Left cardiac atrium (tissue), 4 donors: ENCODE results near the gene EEF1G. TPM values are rescaled to one million over a fixed set of nuclear protein-coding genes. Genes with fewer than 3 reads are reported as not detected.

Experiments used
- ATAC-seq, 2 donors: fragments of 200-7000 bp; cut with Tn5 transposase; one replicate each; pipeline ENCODE4 v1.9.1; 2020; ENCODE audit warnings: mild to moderate bottlenecking in 2 of 2, moderate library complexity in 2 of 2
- DNase-seq: peaks from one replicate; pipeline ENCODE4 v3.0.0-alpha.2; 2020
- intact Hi-C, 2 donors: fragments of 100-400 bp; cut with DNase I; formaldehyde crosslinking; loops; one replicate each; pipeline versions ENCODE4 v1.14.1 to v1.15.1; 2022 to 2023
- total RNA-seq, 2 donors: library from RNA; stranded (reverse); fragmentation: NEBNext Ultra II Directional; extraction: Animal tissue kit (Norgen Biotek cat#: 25700); gene quantifications; one replicate each; pipeline ENCODE4 v1.2.1, GENCODE V29; 2021
- donor health status: DM: no; HTN: yes; CAD: no.
- donor health status: DM: no; HTN: yes; CAD: no; lungs with severe emphysema.
- donor health status: DM: yes; HTN: yes; CAD: no.
- donor health status: Dilated cardiomyopathy.

Gene EEF1G
- total RNA-seq, 2 donors from 2014 or later, result 833 to 894 TPM

DNA sequence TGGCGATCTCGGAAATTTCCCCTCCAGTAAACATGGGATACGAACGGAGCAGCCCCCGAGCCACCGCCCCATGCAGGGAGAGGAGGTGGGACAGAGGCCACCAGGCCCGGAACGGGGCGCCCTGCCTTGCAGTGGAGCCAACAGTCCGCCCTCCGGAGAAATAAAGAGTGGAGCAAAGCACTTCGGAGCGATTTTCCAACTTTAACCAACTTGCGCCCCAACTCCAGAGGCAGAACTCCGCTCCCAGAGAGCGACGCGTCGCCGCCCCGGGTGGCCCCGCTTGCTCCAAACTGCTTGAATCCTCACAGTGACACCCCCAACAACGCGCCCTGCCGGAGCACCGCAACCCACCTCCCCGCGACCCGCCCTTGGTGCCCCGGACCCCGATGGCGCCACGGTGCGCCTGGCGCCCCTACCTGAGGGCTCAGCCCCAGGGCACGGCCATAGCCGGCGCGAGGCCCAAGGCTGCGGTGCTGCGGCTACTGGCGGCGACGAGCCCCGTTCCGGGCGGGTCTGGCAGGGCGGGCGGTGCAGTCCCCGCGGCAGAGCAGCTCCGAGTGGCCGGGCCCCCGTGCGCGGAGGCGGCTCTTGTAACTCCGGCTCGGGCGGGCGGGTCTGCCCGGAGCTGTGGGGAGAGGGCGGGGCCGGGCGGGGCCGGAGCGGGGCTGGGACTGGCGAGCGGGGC is 27.3 kb downstream of the EEF1G start, which contains the start of gene AHNAK:
AHNAK (minus strand) TSS at position 563 of the 685 bp plus-strand sequence. CDS start 10,708 bp downstream, outside the sequence.
- ATAC-seq (peak; percentile 72 to 74), DNase-seq (peak; percentile 87)
- intact Hi-C loops, result loop anchor here in 1 of 2 donors (10.0 kb wide), 1 partner anchor 152 kb away; no protein-coding TSS in a partner anchor

DNA sequence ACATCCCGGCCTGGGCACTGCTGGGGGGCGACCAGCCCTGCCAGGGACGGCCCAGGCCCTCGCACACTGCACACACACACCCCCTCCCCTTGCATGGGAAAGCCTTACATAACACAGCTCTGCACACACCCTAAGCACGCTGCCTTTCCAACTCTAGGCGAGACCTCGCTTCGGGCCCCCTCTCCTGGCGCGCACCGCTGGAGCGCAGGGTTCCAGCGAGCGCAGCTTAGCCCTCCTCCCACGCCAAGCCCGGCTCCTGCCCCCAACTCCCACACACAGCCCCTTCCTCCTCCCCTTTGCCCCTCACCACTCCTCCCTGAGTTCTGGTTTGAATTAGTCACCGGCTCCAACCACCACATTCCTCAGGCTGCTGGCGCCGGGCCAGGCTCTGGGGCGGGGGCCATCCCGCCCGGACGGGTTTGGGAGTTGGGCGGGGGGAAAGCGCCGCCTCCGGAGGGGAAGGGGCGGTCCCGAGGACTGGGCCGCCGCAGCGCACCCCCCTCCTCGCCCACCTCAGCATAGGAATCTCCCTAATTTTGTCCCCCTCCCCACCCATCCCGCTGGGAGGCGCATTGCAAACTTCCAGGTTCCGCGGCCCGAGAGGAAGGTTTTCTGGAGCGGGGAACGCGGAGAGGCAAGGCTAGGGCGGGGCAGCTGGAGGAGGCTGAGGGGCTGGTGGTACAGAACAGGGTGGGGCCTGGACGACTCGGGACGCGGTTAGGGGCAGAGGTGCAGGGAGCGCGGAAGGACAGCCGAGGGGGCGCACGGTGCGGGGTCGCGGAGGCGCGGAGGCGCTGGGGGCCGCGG is 28.1 kb downstream of the EEF1G start:
- intact Hi-C loops, result loop anchor here in 1 of 2 donors (10.0 kb wide), 1 partner anchor 151 kb away; no protein-coding TSS in a partner anchor
- peak; percentile 95 for DNase-seq
- ATAC-seq, result peak; percentile 58 to 69

DNA sequence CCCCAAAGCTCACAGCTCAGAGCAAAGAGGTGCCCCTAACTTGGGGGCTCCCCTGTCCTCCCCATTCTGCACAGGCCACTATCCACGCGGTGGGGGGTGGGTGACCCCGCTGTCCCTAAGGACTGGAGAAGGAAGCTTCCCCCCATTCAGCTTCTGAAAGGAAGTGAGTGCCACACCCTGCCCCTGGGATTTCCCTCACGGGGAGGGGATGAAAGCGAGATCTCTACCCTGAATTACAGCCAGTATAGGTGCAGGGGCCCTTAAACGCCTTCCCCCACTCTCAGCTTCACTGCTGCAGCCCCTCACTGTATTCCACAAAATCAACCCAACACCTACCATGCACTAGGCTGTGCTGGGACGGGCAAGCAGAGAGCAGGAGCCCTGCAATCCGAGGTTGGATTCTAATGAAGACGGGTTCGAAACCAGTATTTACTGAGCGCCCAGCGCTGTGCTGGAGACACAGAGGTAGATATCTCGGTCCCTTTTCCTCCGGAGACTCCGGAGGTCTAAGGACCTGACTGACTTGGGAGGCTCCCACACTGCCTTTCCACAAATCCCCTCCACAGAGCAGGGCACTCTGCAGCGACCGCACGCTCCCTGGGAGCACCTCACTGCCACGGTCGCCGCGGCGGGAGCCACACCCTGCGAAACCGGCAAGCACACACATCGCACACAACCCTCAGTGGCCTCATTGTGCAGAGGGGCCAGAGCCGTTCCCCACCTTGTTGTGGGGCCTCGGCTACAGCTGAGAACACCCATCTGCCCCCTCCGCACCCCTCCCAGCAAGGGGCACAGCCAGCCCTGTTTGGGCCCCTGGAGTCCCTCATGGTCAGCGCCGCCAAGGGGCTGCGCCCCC is 28.9 kb downstream of the EEF1G start:
- ATAC-seq (peak in 1 of 2 donors; percentile 0), DNase-seq (peak; percentile 54)
- intact Hi-C loops, result loop anchor here (5.0 to 10.0 kb wide), 4 partner anchors 38 to 150 kb away; no protein-coding TSS in a partner anchor

DNA sequence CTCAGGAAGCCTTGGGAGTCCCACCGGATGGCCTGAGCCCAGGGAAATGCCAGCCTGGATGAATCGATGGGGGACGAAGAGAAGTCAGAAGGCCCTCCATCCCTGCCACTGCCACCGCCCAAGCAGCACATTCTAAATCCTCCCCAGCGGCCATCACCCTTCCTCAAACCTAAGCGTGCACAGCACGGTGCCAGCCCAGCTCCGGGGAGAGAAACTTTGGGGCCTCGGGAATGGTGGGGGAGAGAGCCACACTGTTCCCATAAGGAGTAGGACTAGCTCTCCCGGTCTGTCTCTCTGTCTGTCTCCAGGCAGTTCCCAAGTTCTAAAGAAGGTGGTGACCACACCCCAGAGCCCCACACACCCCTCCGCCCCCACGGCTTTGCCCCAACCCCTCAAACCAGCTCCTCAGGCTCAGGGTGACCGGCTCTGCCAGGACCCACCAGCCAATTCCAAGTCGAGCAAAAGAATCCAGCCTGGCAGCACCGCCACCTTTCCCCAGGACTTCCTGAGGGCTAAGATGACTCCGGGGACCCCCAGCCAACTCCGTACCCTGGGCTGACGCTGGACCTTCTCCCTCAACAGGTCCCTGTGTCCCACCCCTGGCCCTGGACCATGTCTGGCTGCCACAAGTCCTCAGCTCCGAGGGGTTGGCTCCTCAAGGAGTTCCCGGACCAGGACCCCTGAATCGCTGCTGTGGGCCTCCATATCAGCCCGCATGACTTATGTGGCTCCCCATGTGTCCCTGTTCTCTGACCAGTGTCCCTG is 29.8 kb downstream of the EEF1G start:
- ATAC-seq, result no peak
- no peak for DNase-seq
- intact Hi-C loops, result loop anchor here (5.0 to 10.0 kb wide), 4 partner anchors 37 to 149 kb away; no protein-coding TSS in a partner anchor

DNA sequence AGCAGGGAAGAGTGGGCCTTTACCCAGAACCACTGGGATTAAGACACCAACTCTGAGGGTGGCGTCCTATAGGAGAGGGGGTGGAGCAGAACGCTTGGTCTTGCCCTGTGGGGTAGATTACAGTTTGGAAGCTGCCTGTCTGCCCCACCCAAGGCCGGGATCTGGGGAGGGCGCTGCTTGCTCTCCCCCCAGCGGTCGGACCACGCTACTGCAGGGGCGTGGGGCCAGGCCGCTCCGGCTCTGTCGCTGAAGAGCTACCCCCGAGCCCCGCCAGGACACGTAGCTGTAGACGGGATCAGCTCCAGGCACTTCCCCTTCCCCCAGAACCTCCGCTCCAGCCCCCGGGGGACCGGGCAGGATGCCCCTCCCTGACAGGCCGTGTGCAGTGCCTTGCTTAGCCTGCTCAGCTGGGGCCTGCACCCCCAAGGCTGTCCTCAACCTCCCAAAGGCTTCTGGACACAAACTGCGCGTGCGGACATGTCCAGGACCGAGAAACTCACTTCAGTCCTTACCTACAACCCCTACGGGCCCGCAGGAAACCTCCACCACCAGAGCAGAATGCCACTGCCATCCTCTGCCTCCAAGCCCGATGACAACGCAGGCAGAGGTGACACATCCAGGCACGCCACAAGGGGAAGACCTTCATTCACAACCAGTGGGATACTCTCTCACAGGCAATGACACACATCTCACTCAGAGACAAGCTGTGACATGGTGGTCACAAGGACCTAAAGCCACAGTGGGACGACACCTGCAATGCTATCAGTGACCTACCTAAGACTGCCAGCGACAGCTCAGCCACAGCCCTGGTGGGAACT is 30.7 kb downstream of the EEF1G start:
- ATAC-seq (peak; percentile 32), DNase-seq (peak; percentile 88)
- intact Hi-C loops, result loop anchor here (5.0 to 10.0 kb wide), 4 partner anchors 36 to 148 kb away; no protein-coding TSS in a partner anchor

DNA sequence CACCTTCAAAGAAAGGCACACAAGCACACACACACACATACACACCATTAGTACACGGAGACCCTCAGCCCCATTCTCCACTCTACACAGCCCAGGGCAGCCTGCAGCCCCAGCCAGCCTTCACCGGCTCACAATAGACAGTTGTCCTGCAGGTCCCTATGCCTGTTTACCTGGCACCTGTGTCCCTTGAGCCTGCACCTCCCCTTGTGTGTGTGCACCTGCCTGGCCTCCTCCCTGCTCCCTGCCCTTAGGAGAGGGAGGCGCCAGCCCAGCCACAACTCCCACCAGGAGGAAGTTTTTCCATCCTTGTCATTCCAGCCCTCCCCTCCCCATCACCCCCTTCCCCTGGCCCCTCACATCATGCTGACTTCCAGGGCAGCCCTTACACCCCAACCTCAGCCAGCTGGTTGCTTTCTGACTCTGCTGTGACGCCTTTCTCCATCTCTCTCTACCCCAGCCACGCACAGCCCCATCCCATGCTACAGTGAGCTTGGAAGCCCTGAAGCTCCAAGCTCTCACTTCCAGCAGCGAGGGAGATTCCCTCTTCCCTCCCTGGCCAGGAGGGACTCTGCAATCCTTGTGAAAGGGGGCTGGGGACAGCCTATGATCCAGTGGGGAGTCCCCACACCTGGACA is 31.5 kb downstream of the EEF1G start:
- no peak for DNase-seq
- ATAC-seq, result no peak
- intact Hi-C loops, result loop anchor here (5.0 to 10.0 kb wide), 4 partner anchors 35 to 147 kb away; no protein-coding TSS in a partner anchor

DNA sequence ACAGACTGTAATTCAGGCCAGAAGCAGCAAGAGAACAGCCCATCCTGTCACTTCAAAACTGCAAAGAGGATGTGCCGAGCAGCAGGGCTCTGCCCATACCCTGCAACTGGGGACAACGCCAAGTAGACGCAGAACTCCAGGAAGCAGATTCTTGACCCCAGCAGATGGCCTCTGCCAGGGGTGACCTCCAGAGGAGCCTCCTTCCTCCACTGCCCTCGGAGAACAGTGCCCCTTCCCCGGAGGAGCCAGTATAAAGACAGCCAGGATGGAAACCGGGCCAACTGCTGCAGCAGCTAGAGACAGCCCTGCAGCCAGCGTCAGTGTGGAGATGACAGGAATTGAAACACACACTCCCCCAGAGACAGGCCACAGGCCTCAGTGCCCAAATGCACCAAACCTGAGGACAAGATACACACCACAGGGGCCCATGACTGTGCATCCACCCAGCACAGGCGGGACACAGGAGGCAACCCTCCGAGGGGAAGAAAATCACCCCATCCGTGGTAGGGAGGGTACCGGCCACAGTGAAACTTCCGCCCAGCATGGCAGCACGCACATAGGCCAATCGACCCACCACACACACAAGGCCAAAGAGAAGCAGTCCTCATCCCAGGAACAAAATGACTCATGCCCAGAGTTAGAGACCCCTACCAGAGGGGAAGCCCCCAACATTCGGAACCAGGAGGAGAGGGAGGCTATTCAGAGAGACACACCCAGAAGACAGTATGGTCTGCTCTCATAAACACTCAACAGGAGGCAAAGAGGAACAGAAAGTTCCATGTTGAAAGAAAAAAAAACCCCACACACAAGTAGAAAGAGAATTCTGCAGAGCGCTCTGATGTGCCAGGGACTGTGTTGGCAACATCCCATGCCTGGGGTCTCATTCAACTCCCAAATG is 32.6 kb downstream of the EEF1G start:
- intact Hi-C loops, result loop anchor here (5.0 to 10.0 kb wide), 4 partner anchors 34 to 146 kb away; no protein-coding TSS in a partner anchor
- peak; percentile 47 for DNase-seq
- no peak for ATAC-seq

DNA sequence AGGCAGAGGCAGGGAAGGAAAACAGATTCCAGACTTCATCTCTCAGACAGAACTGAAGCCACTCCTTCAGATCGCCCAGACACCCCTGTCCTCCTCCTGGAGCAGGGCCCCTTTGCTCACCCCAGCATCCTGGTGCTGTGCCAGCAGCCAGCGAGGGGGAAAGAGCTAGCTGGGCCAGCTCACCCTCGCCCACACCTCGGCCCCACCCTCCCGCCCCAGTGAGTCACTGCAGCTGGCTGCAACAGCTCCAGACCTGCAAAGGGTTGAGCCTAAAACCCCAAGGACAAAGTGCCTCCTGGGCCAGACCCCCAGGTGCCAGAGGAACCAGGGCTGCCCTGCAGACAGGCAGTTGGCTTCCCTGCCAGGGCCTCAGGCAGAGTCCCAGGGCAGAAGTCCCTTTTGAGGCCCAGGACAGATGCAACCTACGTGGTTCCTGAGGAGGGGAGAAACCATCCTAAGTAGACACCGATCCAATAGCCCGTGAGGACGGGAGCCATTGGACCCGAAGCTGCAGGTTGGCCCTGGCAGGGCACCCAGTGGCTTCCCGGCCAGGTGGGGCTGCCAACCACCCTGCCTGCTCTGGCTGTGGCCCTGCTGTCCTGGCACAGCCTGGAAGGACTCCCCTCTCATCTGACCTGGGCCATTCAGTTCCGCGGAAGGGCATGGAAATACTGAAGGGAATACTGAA is 34.3 kb downstream of the EEF1G start:
- DNase-seq (peak; percentile 81), ATAC-seq (peak; percentile 12 to 66)
- intact Hi-C loops, result no loop called here

DNA sequence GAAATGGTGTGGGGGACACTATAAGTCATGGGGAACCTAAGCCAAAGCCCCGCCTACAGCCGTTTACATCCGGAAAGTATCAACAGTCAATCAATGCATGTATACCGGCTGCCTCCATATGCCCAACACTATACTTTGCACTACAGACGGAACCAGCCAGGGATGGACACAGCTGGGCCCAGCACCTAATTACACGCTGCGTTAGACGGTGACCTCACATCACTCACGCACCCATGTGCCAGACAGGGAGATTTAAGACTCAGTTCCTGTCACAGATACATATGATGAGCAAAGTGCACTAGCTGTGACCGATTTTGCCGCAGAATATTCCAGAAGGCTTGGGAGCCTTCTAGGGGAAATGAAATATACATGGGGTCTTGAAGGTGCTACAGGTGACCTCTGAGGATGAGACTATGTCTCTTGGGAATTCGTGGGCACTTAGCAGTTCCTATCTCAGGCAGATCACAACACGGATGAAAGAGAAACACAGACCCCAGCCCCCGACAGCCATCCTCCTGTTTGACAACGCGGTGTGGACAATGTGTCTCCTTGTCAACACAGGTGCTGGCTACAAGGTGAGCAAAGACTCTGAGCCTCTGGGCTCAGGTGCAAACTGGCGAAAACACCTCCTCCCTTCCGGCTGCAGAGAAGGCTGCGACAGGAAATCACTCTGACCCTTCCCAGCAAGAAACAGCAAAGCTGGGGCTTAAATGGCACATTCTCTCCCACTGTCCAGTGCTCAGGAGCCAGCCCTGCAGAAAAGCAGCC is 35.0 kb downstream of the EEF1G start:
- no peak for ATAC-seq
- DNase-seq, result no peak
- intact Hi-C loops, result no loop called here

DNA sequence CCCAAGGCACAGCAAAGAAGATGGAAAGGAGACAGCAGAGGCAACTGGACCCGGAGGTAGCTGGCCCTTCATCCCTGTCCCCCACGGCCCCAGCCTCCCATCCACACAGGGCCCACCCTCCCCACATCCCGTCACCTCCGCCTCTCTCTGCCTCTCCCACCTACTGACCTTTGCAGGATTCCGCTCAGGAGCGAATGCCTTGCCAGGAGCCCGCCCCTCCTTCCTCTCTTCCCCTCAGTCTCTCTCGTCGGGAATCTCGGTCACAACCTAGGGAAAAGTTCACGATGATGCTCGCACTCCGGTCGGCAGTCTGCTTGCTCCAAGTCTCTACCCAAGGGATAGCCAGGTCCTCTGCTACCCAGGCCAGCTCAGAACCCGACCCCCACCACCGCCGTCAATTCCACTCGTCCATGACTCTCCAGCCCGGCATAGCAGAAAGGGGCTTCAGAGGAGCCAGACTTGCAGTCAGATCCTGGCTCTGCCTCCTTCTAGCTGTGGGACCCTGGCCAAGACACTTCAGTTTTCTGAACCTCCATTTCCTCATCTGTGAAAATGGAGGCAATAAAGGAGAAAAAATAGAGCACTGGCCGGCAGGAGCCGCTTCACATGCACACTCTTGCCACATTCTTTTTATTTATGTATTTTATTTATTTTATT is 37.3 kb downstream of the EEF1G start:
- intact Hi-C loops, result no loop called here
- ATAC-seq (no peak), DNase-seq (no peak)

DNA sequence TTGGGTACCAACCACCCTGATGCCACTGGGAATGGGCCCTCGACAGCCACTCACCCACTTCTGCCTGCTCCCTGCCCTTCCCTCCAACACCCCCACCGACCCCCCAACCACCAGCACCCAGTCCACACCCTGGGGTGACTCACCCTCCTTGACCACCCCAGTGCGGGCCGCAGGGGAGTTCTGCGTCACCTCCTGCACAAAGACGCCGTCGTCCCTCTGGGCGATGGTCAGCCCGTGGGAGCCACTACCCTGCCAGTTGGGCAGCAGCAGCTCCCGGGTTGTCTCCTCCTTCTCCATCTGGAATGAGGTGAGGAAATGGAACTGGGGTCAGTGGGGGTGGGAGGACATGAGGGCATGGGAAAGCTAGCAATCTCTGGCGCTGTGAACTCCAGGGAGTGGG is 37.9 kb downstream of the EEF1G start:
- DNase-seq (no peak), ATAC-seq (no peak)
- intact Hi-C loops, result no loop called here

DNA sequence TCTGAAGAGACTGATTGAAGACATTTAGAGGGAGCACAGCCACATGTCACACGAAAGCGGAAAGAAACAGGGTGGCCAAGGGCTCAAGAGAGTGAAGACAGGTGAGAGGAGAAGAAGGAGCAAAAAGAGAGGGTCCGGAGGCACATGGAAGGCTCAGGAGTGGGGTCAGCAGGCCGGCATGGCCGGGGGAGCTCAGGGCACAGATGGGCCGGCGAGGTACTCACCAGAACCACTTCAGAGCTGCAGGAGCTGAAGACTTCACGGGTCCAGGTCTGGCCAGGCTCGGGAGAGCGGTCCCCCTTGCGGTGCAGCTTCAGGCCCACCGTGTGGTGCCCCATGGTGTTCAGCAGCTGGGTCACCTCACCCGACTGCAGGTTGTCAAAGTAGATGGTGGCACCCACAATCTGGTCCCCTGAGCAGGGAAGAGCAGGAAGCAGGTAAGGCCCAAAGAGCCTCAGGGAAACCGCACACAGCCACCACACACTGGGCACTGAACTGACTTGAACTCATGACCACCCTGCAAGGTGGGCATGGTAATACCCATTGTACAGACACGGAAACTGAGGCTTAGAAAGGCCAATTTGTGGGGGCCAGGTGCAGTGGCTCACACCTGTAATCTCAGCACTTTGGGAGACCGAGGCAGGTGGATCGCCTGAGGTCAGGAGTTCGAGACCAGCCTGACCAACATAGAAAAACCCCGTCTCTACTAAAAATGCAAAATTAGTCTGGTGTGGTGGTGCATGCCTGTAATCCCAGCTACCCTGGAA is 38.7 kb downstream of the EEF1G start:
- no peak for ATAC-seq
- intact Hi-C loops, result no loop called here
- no peak for DNase-seq

DNA sequence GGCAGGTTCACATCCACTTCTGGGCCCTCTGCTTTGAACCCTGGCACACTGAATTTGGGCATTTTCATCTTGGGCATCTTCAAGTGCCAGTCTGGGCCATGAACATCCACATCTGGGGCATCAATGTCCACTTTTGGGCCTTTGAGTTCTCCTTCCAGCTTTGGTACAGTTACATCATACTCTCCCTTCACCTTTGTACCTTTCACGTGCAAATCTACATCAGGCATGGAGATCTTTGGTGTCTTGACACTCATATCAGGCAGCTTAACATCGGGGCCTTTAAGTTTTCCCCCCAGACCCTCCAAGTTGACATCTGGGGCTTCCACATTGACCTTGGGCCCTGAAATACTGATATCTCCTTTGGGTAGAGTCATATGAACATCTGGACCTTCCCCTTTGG is 41.6 kb downstream of the EEF1G start:
- DNase-seq, result no peak
- intact Hi-C loops, result no loop called here
- no peak for ATAC-seq
